ENCODE data around the gene PMPCA. TPM values are rescaled to one million over a fixed set of nuclear protein-coding genes. Genes with fewer than 3 reads are reported as not detected.

Gene PMPCA
- total and polyA plus RNA-seq, 8 donors: 25.8 to 121 (median 51.3) TPM

GRCh38 chr9:136464241-136464640 is 53.8 kb downstream of the PMPCA start:
- intact Hi-C loops (cut with DNase I; ENCODE audit: low total_unique reads): no loop called here
- WGBS, 5 donors: 87 to 94% (median 89%) methylated on average over 6 of the region's 6 CpGs
- no peak for TF ChIP-seq CTCF (IDR thresholded peaks at IDR 0.05)
- no peak for TF ChIP-seq POLR2A (IDR thresholded peaks at IDR 0.05)
- TF ChIP-seq POLR2AphosphoS5 (IDR thresholded peaks at IDR 0.05): no peak
- TF ChIP-seq EP300 (IDR thresholded peaks at IDR 0.05): no peak

GRCh38 chr9:136465500-136466154 is 55.2 kb downstream of the PMPCA start:
- intact Hi-C loops (cut with DNase I; ENCODE audit: low total_unique reads): no loop called here

More at GRCh38 chr9:136464241-136464640, 53.8 kb downstream of the PMPCA start:
- no peak overlapping the region for H3K27ac ChIP-seq
- H3K9me3 ChIP-seq: no peaks in the 10 kb centered on the region
- H3K36me3 ChIP-seq: peaks cover 93 to 100% (median 100%) of the 10 kb centered on the region in 4 donors
- H3K27me3 ChIP-seq: no peaks in the 10 kb centered on the region
- H3K4me3 ChIP-seq: no peak overlapping the region
- peaks cover 0 to 16% (median 0%) of the 10 kb centered on the region in 4 donors for H3K4me1 ChIP-seq
- DNase-seq: no peak

GRCh38 chr9:136466155-136466541 is 55.7 kb downstream of the PMPCA start:
- H3K4me3 ChIP-seq: no peak overlapping the region
- no peaks in the 10 kb centered on the region for H3K27me3 ChIP-seq
- H3K27ac ChIP-seq: no peak overlapping the region
- no peak for DNase-seq
- 93 to 96% (median 94%) methylated on average over 26 to 30 of the region's 30 CpGs for WGBS, 5 donors
- H3K4me1 ChIP-seq: peaks cover 7 to 19% (median 10%) of the 10 kb centered on the region in 4 donors
- peaks cover 87 to 100% (median 100%) of the 10 kb centered on the region in 4 donors for H3K36me3 ChIP-seq
- TF ChIP-seq CTCF (IDR thresholded peaks at IDR 0.05) (no peak), POLR2AphosphoS5 (IDR thresholded peaks at IDR 0.05) (no peak)
- intact Hi-C loops (cut with DNase I; ENCODE audit: low total_unique reads): no loop called here
- no peaks in the 10 kb centered on the region for H3K9me3 ChIP-seq

More at GRCh38 chr9:136465500-136466154, 55.2 kb downstream of the PMPCA start:
- Histone ChIP-seq H3K27me3 (no peaks in the 10 kb centered on the region), H3K4me1 (peaks cover 3 to 19% (median 5%) of the 10 kb centered on the region in 4 donors), H3K27ac (no peak overlapping the region), H3K9me3 (no peaks in the 10 kb centered on the region), H3K4me3 (no peak overlapping the region), H3K36me3 (peaks cover 87 to 100% (median 100%) of the 10 kb centered on the region in 4 donors)
- TF ChIP-seq POLR2AphosphoS5 (IDR thresholded peaks at IDR 0.05) (no peak), CTCF (IDR thresholded peaks at IDR 0.05) (no peak), EP300 (IDR thresholded peaks at IDR 0.05) (no peak), POLR2A (IDR thresholded peaks at IDR 0.05) (no peak)
- DNase-seq: no peak
- 91 to 93% (median 93%) methylated on average over 27 of the region's 27 CpGs for WGBS, 5 donors

- Histone ChIP-seq H3K27ac (no peak overlapping the region), H3K9me3 (no peaks in the 10 kb centered on the region), H3K27me3 (no peaks in the 10 kb centered on the region), H3K4me1 (peaks cover 18 to 33% (median 22%) of the 10 kb centered on the region in 4 donors), H3K4me3 (no peak overlapping the region), H3K36me3 (peaks cover 87 to 100% (median 100%) of the 10 kb centered on the region in 4 donors)
- TF ChIP-seq POLR2AphosphoS5 (IDR thresholded peaks at IDR 0.05) (no peak), CTCF (IDR thresholded peaks at IDR 0.05) (no peak), POLR2A (IDR thresholded peaks at IDR 0.05) (no peak), EP300 (IDR thresholded peaks at IDR 0.05) (no peak)
- intact Hi-C loops (cut with DNase I; ENCODE audit: low total_unique reads): no loop called here
- WGBS, 5 donors: 73 to 84% (median 75%) methylated on average over 12 to 15 of the region's 15 CpGs
- no peak for DNase-seq
Measured at GRCh38 chr9:136467766-136468165, 57.3 kb downstream of the PMPCA start.
